Glomerular visceral epithelial cell (primary cell): ENCODE measurements around the gene ALKBH2.
"Not testable (repeated sequence)": the region's sequence is repeated elsewhere in the genome, so short reads cannot be mapped to it uniquely, and the experiment has no call there.

ENCODE experiments used
- DNase-seq: peaks from one replicate; pipeline ENCODE4 v3.0.0-alpha.2; 2016; ENCODE audit errors: extremely low spot score

The ALKBH2 gene

GRCh38 chr12:109069307-109070271 lies 23.7 kb downstream of the ALKBH2 start:
- DNase-seq: no peak

GRCh38 chr12:109065853-109066193 lies 27.4 kb downstream of the ALKBH2 start:
- DNase-seq: no peak

- no peak for DNase-seq
Measured at GRCh38 chr12:109065154-109065852, 28.0 kb downstream of the ALKBH2 start.

GRCh38 chr12:109064143-109064542 lies 29.1 kb downstream of the ALKBH2 start:
- DNase-seq: no peak

GRCh38 chr12:109058773-109059172 lies 34.5 kb downstream of the ALKBH2 start:
- no peak for DNase-seq

GRCh38 chr12:109057376-109057775 lies 35.9 kb downstream of the ALKBH2 start:
- DNase-seq: no peak

GRCh38 chr12:109056891-109057290 lies 36.4 kb downstream of the ALKBH2 start:
- no peak for DNase-seq

- DNase-seq: no peak
Measured at GRCh38 chr12:109054520-109054919, 38.8 kb downstream of the ALKBH2 start.

- not testable (repeated sequence) for DNase-seq
Measured at GRCh38 chr12:109054124-109054513, 39.2 kb downstream of the ALKBH2 start.

- no peak for DNase-seq
Measured at GRCh38 chr12:109053382-109054123, 39.7 kb downstream of the ALKBH2 start.

GRCh38 chr12:109052414-109053323 lies 40.6 kb downstream of the ALKBH2 start, which contains the start of gene USP30:
USP30 (plus strand) TSS chr12:109052576; CDS start chr12:109052679, 103 bp downstream.
- DNase-seq: peak; percentile 77

GRCh38 chr12:109052097-109052413 lies 41.2 kb downstream of the ALKBH2 start:
- no peak for DNase-seq

- DNase-seq: not testable (repeated sequence)
Measured at GRCh38 chr12:109049794-109050193, 43.5 kb downstream of the ALKBH2 start.

GRCh38 chr12:109048706-109049105 lies 44.6 kb downstream of the ALKBH2 start:
- not testable (repeated sequence) for DNase-seq

- DNase-seq: peak; percentile 22
Measured at GRCh38 chr12:109047081-109047805, 46.0 kb downstream of the ALKBH2 start.

GRCh38 chr12:109044241-109044640 lies 49.0 kb downstream of the ALKBH2 start:
- no peak for DNase-seq
